HG02763 (cell line): ENCODE data around the gene ESR1.

Source experiments
- ATAC-seq: cut with Tn5 transposase; IDR thresholded peaks from one replicate; pipeline ENCODE4 v1.9.1; 2021; ENCODE audit warnings: mild to moderate bottlenecking, moderate library complexity; ENCODE audit not compliant: unreplicated experiment

ESR1 gene

GRCh38 chr6:152089992-152090391 lies 282.5 kb downstream of the ESR1 start:
- no peak for ATAC-seq

- ATAC-seq: no peak
Measured at GRCh38 chr6:152091201-152091600, 283.7 kb downstream of the ESR1 start.

GRCh38 chr6:152091851-152092341 lies 284.4 kb downstream of the ESR1 start:
- ATAC-seq: no peak

GRCh38 chr6:152093711-152094110 lies 286.2 kb downstream of the ESR1 start:
- no peak for ATAC-seq

- ATAC-seq: no peak
Measured at GRCh38 chr6:152094276-152094675, 286.8 kb downstream of the ESR1 start.

GRCh38 chr6:152094992-152095592 lies 287.6 kb downstream of the ESR1 start:
- ATAC-seq: no peak

- no peak for ATAC-seq
Measured at GRCh38 chr6:152096863-152097496, 289.5 kb downstream of the ESR1 start.

- no peak for ATAC-seq
Measured at GRCh38 chr6:152098683-152099082, 291.2 kb downstream of the ESR1 start.

GRCh38 chr6:152099446-152100182 lies 292.1 kb downstream of the ESR1 start:
- ATAC-seq: no peak

GRCh38 chr6:152100183-152100618 lies 292.7 kb downstream of the ESR1 start:
- ATAC-seq: no peak

- no peak for ATAC-seq
Measured at GRCh38 chr6:152107973-152108372, 300.5 kb downstream of the ESR1 start.

- ATAC-seq: no peak
Measured at GRCh38 chr6:152110886-152111820, 303.7 kb downstream of the ESR1 start.

- ATAC-seq: no peak
Measured at GRCh38 chr6:152112491-152113261, 305.2 kb downstream of the ESR1 start.

GRCh38 chr6:152117156-152118133 lies 310.0 kb downstream of the ESR1 start:
- peak; percentile 49 for ATAC-seq

GRCh38 chr6:152118224-152118623 lies 310.7 kb downstream of the ESR1 start:
- no peak for ATAC-seq

- no peak for ATAC-seq
Measured at GRCh38 chr6:152118678-152119077, 311.2 kb downstream of the ESR1 start.

- ATAC-seq: no peak
Measured at GRCh38 chr6:152119831-152120230, 312.3 kb downstream of the ESR1 start.

GRCh38 chr6:152121910-152122309 lies 314.4 kb downstream of the ESR1 start:
- ATAC-seq: no peak

GRCh38 chr6:152122434-152122833 lies 315.0 kb downstream of the ESR1 start:
- ATAC-seq: no peak
